Astrocyte (in vitro differentiated cells and primary cell): Measurements from ENCODE around the gene GNAT1. TPM values are rescaled to one million over a fixed set of nuclear protein-coding genes. Genes with fewer than 3 reads are reported as not detected.

ENCODE experiments used
- DNase-seq: peaks from one replicate; pipeline ENCODE4 v3.0.0-alpha.2; 2010; ENCODE audit warnings: low read depth
- FAIRE-seq: peaks from 2 replicates; lab custom pipeline; 2011; peaks lifted over from hg19 to GRCh38; lab: Jason Lieb, UNC
- H2AFZ ChIP-seq: 2 replicates; pipeline ENCODE4 v1.6.0; 2012; ENCODE audit warnings: low read depth, low read length, inconsistent platforms
- H3K27ac ChIP-seq: 2 replicates; pipeline ENCODE4 v1.5.1; 2011; ENCODE audit warnings: low read depth, low read length, inconsistent platforms
- H3K27me3 ChIP-seq: 2 replicates; pipeline ENCODE4 v1.6.0; 2011; ENCODE audit warnings: low read length, inconsistent platforms; ENCODE audit not compliant: insufficient read depth
- H3K36me3 ChIP-seq: 2 replicates; pipeline ENCODE4 v1.5.1; 2011; ENCODE audit warnings: low read length, inconsistent platforms; ENCODE audit not compliant: insufficient read depth
- H3K4me1 ChIP-seq: 2 replicates; pipeline ENCODE4 v1.5.1; 2011; ENCODE audit warnings: low read length, inconsistent platforms; ENCODE audit not compliant: insufficient read depth
- H3K4me2 ChIP-seq: 2 replicates; pipeline ENCODE4 v1.6.0; 2012; ENCODE audit warnings: low read length, inconsistent platforms
- H3K4me3 ChIP-seq: 2 replicates; pipeline ENCODE4 v1.5.1; 2011; ENCODE audit warnings: low read depth, mild to moderate bottlenecking, low read length, inconsistent platforms; ENCODE audit not compliant: insufficient read depth
- H3K79me2 ChIP-seq: 2 replicates; pipeline ENCODE4 v1.6.0; 2012; ENCODE audit warnings: mild to moderate bottlenecking, low read length, inconsistent platforms; ENCODE audit not compliant: insufficient read depth
- H3K9ac ChIP-seq: 2 replicates; pipeline ENCODE4 v1.6.0; 2012; ENCODE audit warnings: mild to moderate bottlenecking, low read length, inconsistent platforms
- H3K9me3 ChIP-seq: 2 replicates; pipeline ENCODE4 v1.5.1; 2012; ENCODE audit warnings: low read depth, mild to moderate bottlenecking, low read length, inconsistent platforms; ENCODE audit not compliant: insufficient read depth
- H4K20me1 ChIP-seq: 2 replicates; pipeline ENCODE4 v1.6.0; 2012; ENCODE audit warnings: low read length, inconsistent platforms; ENCODE audit not compliant: insufficient read depth
- H3K27ac Mint-ChIP-seq: one replicate; pipeline ENCODE4 v1.8.0; 2021; ENCODE audit warnings: mild to moderate bottlenecking, mixed read lengths; ENCODE audit not compliant: unreplicated experiment
- H3K27me3 Mint-ChIP-seq: one replicate; pipeline ENCODE4 v1.8.0; 2021; ENCODE audit warnings: low read depth, mixed read lengths; ENCODE audit not compliant: unreplicated experiment
- H3K36me3 Mint-ChIP-seq: one replicate; pipeline ENCODE4 v1.8.0; 2021; ENCODE audit warnings: low read depth, mixed read lengths; ENCODE audit not compliant: unreplicated experiment
- H3K4me1 Mint-ChIP-seq: one replicate; pipeline ENCODE4 v1.8.0; 2021; ENCODE audit warnings: low read depth, mixed read lengths; ENCODE audit not compliant: unreplicated experiment
- H3K4me3 Mint-ChIP-seq: one replicate; pipeline ENCODE4 v1.8.0; 2021; ENCODE audit warnings: mild to moderate bottlenecking, moderate library complexity, mixed read lengths; ENCODE audit not compliant: unreplicated experiment
- H3K9me3 Mint-ChIP-seq: one replicate; pipeline ENCODE4 v1.8.0; 2021; ENCODE audit warnings: mild to moderate bottlenecking, mixed read lengths; ENCODE audit not compliant: unreplicated experiment
- CTCF ChIP-seq: IDR thresholded peaks from 2 replicates; pipeline ENCODE4 v1.5.1; 2011; ENCODE audit warnings: low read depth, mild to moderate bottlenecking, inconsistent platforms, low read length, moderate library complexity; ENCODE audit not compliant: insufficient read depth
- EZH2 ChIP-seq: IDR thresholded peaks from 2 replicates; pipeline ENCODE4 v1.6.1; 2012; ENCODE audit warnings: mild to moderate bottlenecking, low read length, inconsistent platforms; ENCODE audit not compliant: insufficient read depth
- total RNA-seq: library from RNA; stranded (reverse); gene quantifications from 2 replicates; pipeline ENCODE4 v1.2.1, GENCODE V29; 2021

GNAT1 gene
- total RNA-seq, 1 donor from 2014 or later = not detected

GRCh38 chr3:50192689-50193141, 1.3 kb downstream of the GNAT1 start:
- H3K79me2 ChIP-seq = no peaks in the 10 kb centered on the region
- no peaks in the 10 kb centered on the region for H3K9me3 ChIP-seq
- Mint-ChIP-seq H3K4me3 (no peak overlapping the region), H3K4me1 (no peaks in the 10 kb centered on the region), H3K36me3 (no peaks in the 10 kb centered on the region), H3K9me3 (no peaks in the 10 kb centered on the region), H3K27ac (no peak overlapping the region), H3K27me3 (peaks cover 34% of the 10 kb centered on the region)
- no peak overlapping the region for H3K27ac ChIP-seq
- H3K36me3 ChIP-seq = no peaks in the 10 kb centered on the region
- FAIRE-seq (no peak), DNase-seq (no peak)
- no peak overlapping the region for H3K9ac ChIP-seq
- H3K27me3 ChIP-seq = peaks cover 21% of the 10 kb centered on the region
- peaks cover 8% of the 10 kb centered on the region for H3K4me1 ChIP-seq
- TF ChIP-seq CTCF (peak; percentile 88), EZH2 (no peak)
- H2AFZ ChIP-seq = no peak overlapping the region
- no peak overlapping the region for H3K4me3 ChIP-seq
- no peaks in the 10 kb centered on the region for H4K20me1 ChIP-seq
- no peak overlapping the region for H3K4me2 ChIP-seq

GRCh38 chr3:50193286-50193685, 1.9 kb downstream of the GNAT1 start:
- Mint-ChIP-seq H3K27ac (no peak overlapping the region), H3K36me3 (no peaks in the 10 kb centered on the region), H3K9me3 (no peaks in the 10 kb centered on the region), H3K4me3 (no peak overlapping the region), H3K27me3 (peaks cover 35% of the 10 kb centered on the region), H3K4me1 (no peaks in the 10 kb centered on the region)
- Histone ChIP-seq H3K9me3 (no peaks in the 10 kb centered on the region), H3K4me3 (no peak overlapping the region), H3K4me2 (no peak overlapping the region), H3K4me1 (peaks cover 8% of the 10 kb centered on the region), H2AFZ (no peak overlapping the region), H3K27me3 (peaks cover 21% of the 10 kb centered on the region), H3K9ac (no peak overlapping the region), H3K27ac (no peak overlapping the region), H3K36me3 (no peaks in the 10 kb centered on the region), H4K20me1 (no peaks in the 10 kb centered on the region), H3K79me2 (no peaks in the 10 kb centered on the region)
- FAIRE-seq = no peak
- DNase-seq = no peak
- TF ChIP-seq CTCF (no peak), EZH2 (peak; percentile 53)

- H3K36me3 Mint-ChIP-seq = no peaks in the 10 kb centered on the region
- DNase-seq = no peak
- peaks cover 35% of the 10 kb centered on the region for H3K27me3 Mint-ChIP-seq
- Histone ChIP-seq H4K20me1 (no peaks in the 10 kb centered on the region), H3K4me3 (no peak overlapping the region), H3K36me3 (no peaks in the 10 kb centered on the region), H2AFZ (no peak overlapping the region), H3K9ac (no peak overlapping the region), H3K4me2 (no peak overlapping the region), H3K79me2 (no peaks in the 10 kb centered on the region), H3K4me1 (peaks cover 8% of the 10 kb centered on the region), H3K27ac (no peak overlapping the region), H3K9me3 (no peaks in the 10 kb centered on the region), H3K27me3 (peaks cover 21% of the 10 kb centered on the region)
- no peaks in the 10 kb centered on the region for H3K9me3 Mint-ChIP-seq
- H3K4me1 Mint-ChIP-seq = no peaks in the 10 kb centered on the region
- TF ChIP-seq EZH2 (peak; percentile 57), CTCF (no peak)
- no peak overlapping the region for H3K4me3 Mint-ChIP-seq
- no peak overlapping the region for H3K27ac Mint-ChIP-seq
- no peak for FAIRE-seq
Measured at GRCh38 chr3:50193746-50194127, 2.3 kb downstream of the GNAT1 start.
